ENCODE results near the gene BBC3. TPM values are rescaled to one million over a fixed set of nuclear protein-coding genes. Genes with fewer than 3 reads are reported as not detected.
"Not testable (repeated sequence)": the region's sequence is repeated elsewhere in the genome, so short reads cannot be mapped to it uniquely, and the experiment has no call there.

The BBC3 gene
- total RNA-seq, 2 experiments from 2014 or later: 12.5 to 13.3 TPM

- H3K4me3 Mint-ChIP-seq: no peak overlapping the region
- no peak overlapping the region for H3K27ac Mint-ChIP-seq
- peaks cover 17% of the 10 kb centered on the region for H3K36me3 Mint-ChIP-seq
- no peak for DNase-seq
- no peaks in the 10 kb centered on the region for H3K4me1 Mint-ChIP-seq
- no peaks in the 10 kb centered on the region for H3K9me3 Mint-ChIP-seq
- H3K27me3 Mint-ChIP-seq: no peaks in the 10 kb centered on the region
Observed at GRCh38 chr19:47266401-47266941, 35.5 kb upstream of the BBC3 start.

DNA sequence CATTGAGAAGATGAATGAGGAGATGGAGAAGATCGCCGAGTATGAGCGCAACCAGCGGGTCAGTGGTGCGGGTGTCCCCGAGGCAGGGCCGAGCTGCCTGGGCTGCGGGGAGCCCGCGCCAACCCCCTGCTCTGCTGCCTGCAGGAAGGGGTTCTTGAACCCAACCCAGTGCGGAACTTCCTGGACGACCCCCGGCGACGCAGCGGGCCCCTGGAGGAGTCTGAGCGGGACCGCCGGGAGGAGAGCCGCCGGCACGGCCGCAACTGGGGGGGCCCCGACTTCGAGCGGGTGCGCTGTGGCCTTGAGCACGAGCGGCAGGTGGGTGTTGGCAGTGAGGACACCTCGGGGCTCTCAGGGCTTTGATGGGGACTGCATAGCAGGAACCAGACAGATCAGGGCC, 33.6 kb upstream of the BBC3 start:
- H3K4me3 Mint-ChIP-seq: no peak overlapping the region
- DNase-seq: no peak
- peaks cover under 1% of the 10 kb centered on the region for H3K4me1 Mint-ChIP-seq
- H3K27me3 Mint-ChIP-seq: no peaks in the 10 kb centered on the region
- peaks cover 27% of the 10 kb centered on the region for H3K36me3 Mint-ChIP-seq
- no peaks in the 10 kb centered on the region for H3K9me3 Mint-ChIP-seq
- H3K27ac Mint-ChIP-seq: no peak overlapping the region

DNA sequence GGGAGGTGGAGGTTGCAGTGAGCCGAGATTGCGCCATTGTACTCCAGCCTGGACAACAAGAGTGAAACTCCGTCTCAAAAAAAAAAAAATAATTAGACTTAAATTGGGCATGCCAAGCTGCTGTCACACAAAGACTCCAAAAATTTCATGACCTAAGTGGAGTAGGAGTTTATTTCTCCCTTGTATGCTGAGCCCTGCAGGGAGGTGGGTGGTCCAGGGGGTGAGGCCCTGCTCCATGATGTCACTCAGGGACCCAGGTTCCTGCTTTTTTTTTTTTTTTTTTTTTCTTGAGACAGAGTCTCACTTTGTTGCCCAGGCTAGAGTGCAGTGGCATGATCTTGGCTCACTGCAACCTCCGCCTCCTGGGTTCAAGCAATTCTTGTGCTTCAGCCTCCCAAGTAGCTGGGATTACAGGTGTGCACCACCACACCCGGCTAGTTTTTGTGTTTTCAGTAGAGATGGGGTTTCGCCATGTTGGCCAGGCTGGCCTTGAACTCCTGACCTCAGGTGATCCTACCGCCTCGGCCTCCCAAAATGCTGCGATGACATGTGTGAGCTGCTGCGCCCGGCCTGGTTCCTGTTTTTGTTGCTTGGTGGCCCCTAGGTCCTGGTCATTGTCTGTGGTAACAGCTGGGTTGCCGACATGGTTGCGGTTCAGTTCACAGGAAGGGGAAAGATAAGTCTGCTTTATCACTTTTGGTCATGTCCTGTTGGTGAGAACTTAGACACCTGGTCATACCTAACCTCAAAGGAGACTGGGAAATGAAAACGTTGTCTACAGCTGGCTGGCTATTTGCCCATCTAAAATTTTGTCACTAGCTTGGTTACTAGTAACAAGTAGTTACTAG, 31.2 kb upstream of the BBC3 start:
- H3K27ac Mint-ChIP-seq, H3K27me3 Mint-ChIP-seq, H3K9me3 Mint-ChIP-seq, DNase-seq, H3K4me3 Mint-ChIP-seq: not testable (repeated sequence)
- peaks cover 39% of the 10 kb centered on the region for H3K36me3 Mint-ChIP-seq
- H3K4me1 Mint-ChIP-seq: peaks cover 20% of the 10 kb centered on the region

- H3K27ac Mint-ChIP-seq: no peak overlapping the region
- H3K9me3 Mint-ChIP-seq: no peaks in the 10 kb centered on the region
- no peaks in the 10 kb centered on the region for H3K27me3 Mint-ChIP-seq
- no peak for DNase-seq
- H3K4me3 Mint-ChIP-seq: no peak overlapping the region
- peaks cover 24% of the 10 kb centered on the region for H3K4me1 Mint-ChIP-seq
- H3K36me3 Mint-ChIP-seq: peaks cover 35% of the 10 kb centered on the region
Observed at GRCh38 chr19:47260476-47260875, 29.5 kb upstream of the BBC3 start.

- peaks cover 24% of the 10 kb centered on the region for H3K4me1 Mint-ChIP-seq
Observed at GRCh38 chr19:47258895-47259555, 28.0 kb upstream of the BBC3 start.

GRCh38 chr19:47258434-47258833, 27.4 kb upstream of the BBC3 start:
- Mint-ChIP-seq H3K27me3 (no peaks in the 10 kb centered on the region), H3K4me1 (peaks cover 24% of the 10 kb centered on the region), H3K27ac (no peak overlapping the region), H3K4me3 (peak overlapping the region; percentile 91), H3K9me3 (no peaks in the 10 kb centered on the region), H3K36me3 (peaks cover 28% of the 10 kb centered on the region)
- DNase-seq: no peak

More at GRCh38 chr19:47258895-47259555, 28.0 kb upstream of the BBC3 start:
- DNase-seq: no peak
- Mint-ChIP-seq H3K27ac (no peak overlapping the region), H3K4me3 (peak overlapping the region; percentile 50), H3K36me3 (peaks cover 28% of the 10 kb centered on the region), H3K27me3 (no peaks in the 10 kb centered on the region), H3K9me3 (no peaks in the 10 kb centered on the region)

GRCh38 chr19:47257411-47258169, 26.6 kb upstream of the BBC3 start:
- no peak for DNase-seq
- peaks cover 24% of the 10 kb centered on the region for H3K4me1 Mint-ChIP-seq
- peaks cover 28% of the 10 kb centered on the region for H3K36me3 Mint-ChIP-seq
- peak overlapping the region; percentile 91 for H3K4me3 Mint-ChIP-seq
- H3K27me3 Mint-ChIP-seq: no peaks in the 10 kb centered on the region
- no peaks in the 10 kb centered on the region for H3K9me3 Mint-ChIP-seq
- H3K27ac Mint-ChIP-seq: peak overlapping the region; percentile 92

DNA sequence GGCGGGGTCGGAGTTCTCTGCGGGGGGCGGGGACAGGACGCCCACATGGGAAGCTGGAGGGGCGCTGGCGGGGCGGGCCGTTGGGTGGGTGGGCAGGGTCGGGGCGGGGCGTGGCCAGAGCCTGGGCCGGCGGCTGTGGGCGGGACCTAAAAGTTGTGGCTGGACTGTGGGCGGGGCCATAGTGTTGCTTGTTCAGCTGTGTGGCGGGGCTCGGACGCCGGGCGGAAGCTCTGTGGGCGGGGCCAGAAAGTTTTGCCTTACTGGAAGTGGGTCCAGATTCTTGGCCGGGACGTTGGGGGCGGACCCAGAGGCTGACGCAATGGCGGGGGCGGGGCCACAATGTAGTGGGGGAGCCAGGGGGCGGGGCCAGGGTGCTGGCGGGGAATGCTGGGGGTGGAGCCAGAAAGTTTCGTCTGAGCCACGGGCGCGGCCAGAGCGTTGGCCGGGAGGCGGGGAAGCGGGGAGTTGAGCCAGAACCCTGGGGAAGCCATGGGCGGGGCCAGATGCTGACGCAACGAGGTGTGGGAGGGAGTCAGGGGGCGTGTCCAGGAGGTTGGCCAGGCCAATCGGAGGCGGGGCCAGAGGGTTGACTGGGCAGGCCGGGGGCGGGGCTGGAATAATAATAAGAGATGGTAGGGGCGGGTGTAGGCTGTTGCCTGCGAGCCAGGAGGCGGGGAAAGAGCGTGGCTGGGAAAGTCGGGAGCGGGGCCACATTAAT, 25.9 kb upstream of the BBC3 start:
- H3K4me1 Mint-ChIP-seq: peaks cover 24% of the 10 kb centered on the region
- H3K27ac Mint-ChIP-seq: peak overlapping the region; percentile 92
- no peaks in the 10 kb centered on the region for H3K9me3 Mint-ChIP-seq

GRCh38 chr19:47255879-47256692, 25.1 kb upstream of the BBC3 start, which contains the start of gene CCDC9:
Gene CCDC9 (plus strand): TSS chr19:47256525. CDS start chr19:47258401, 1,876 bp downstream.
- Mint-ChIP-seq H3K27me3 (no peaks in the 10 kb centered on the region), H3K27ac (peak within 1 kb of the TSS; percentile 92)

More for the DNA sequence above, 25.9 kb upstream of the BBC3 start:
- Mint-ChIP-seq H3K36me3 (peaks cover 24% of the 10 kb centered on the region), H3K4me3 (peak overlapping the region; percentile 91), H3K27me3 (no peaks in the 10 kb centered on the region)
- peak; percentile 100 for DNase-seq

DNA sequence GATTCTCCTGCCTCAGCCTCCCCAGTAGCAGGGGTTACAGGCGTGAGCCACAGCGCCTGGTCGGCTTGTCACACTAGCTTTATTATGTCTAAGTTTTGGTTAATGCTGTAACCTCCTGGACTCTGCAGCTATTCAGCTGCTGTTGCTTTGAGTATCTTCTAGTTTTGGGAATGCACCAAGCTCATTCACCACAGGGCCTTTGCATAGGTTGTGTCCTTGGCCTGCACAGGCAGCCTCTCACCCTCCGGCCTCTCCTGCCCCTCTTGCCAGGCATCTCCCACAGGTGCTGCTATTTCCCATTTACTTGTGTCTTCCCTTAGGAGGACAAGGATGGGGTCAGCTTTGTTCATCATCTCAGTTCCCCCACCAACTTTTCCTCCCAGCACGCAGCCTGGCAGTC, 23.0 kb upstream of the BBC3 start:
- Mint-ChIP-seq H3K9me3 (no peaks in the 10 kb centered on the region), H3K36me3 (peaks cover 7% of the 10 kb centered on the region), H3K4me3 (no peak overlapping the region), H3K27ac (no peak overlapping the region), H3K4me1 (peaks cover 18% of the 10 kb centered on the region), H3K27me3 (no peaks in the 10 kb centered on the region)
- DNase-seq: no peak

More at GRCh38 chr19:47255879-47256692, 25.1 kb upstream of the BBC3 start, which contains the start of gene CCDC9:
- DNase-seq: peak; percentile 98
- H3K9me3 Mint-ChIP-seq: no peaks in the 10 kb centered on the region
- peak within 1 kb of the TSS; percentile 91 for H3K4me3 Mint-ChIP-seq
- peaks cover 20% of the 10 kb centered on the region for H3K36me3 Mint-ChIP-seq
- H3K4me1 Mint-ChIP-seq: peaks cover 24% of the 10 kb centered on the region

GRCh38 chr19:47253467-47253881, 22.5 kb upstream of the BBC3 start:
- no peak for DNase-seq
- Mint-ChIP-seq H3K27me3 (no peaks in the 10 kb centered on the region), H3K9me3 (no peaks in the 10 kb centered on the region), H3K4me1 (peaks cover 13% of the 10 kb centered on the region), H3K36me3 (peaks cover 7% of the 10 kb centered on the region), H3K27ac (no peak overlapping the region), H3K4me3 (no peak overlapping the region)

- H3K4me3 Mint-ChIP-seq, H3K27ac Mint-ChIP-seq, H3K9me3 Mint-ChIP-seq, H3K27me3 Mint-ChIP-seq, H3K36me3 Mint-ChIP-seq, DNase-seq: not testable (repeated sequence)
- peaks cover 11% of the 10 kb centered on the region for H3K4me1 Mint-ChIP-seq
Observed at GRCh38 chr19:47253016-47253415, 22.0 kb upstream of the BBC3 start.

DNA sequence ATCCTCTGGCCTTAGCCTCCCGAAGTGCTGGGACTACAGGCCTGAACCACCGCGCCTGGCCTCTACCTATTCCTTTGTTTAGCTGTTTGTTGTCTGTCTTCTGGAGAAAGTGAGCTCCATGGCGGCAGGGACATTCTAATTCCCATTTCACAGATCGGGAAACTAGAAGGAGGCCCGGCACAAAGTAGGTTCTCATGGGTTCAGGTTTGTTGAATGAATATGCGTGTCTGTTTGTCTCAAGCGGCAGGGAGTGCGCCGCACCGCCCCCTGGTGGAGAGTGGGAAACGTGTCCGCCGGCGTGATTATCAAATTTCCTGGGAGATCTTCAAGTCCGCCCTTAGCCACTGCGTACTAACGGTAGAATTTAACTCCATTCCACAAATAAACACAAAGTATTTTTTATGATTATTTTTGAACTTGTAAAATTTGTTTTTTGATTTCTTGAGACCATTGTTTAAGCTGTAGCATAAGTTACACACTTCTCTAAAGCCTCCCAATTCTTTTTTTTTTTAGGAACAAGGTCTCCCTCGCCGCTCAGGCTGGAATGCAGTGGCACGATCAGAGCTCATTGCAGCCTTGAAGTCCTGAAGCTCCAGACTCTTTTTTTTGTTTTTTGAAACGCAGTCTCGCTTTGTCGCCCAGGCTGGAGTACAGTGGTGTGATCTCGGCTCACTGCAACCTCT, 16.4 kb upstream of the BBC3 start:
- Mint-ChIP-seq H3K4me3 (no peak overlapping the region), H3K9me3 (no peaks in the 10 kb centered on the region), H3K36me3 (peaks cover 6% of the 10 kb centered on the region), H3K4me1 (peaks cover 20% of the 10 kb centered on the region), H3K27ac (peak overlapping the region; percentile 57), H3K27me3 (no peaks in the 10 kb centered on the region)
- DNase-seq: peak; percentile 79

All from activated naive CD8-positive, alpha-beta T cell treated with anti-CD3 and anti-CD28 coated beads for 36 hours (primary cell).